ENCODE data around the gene MYO16.
"Not testable (repeated sequence)": the region's sequence is repeated elsewhere in the genome, so short reads cannot be mapped to it uniquely, and the experiment has no call there.

The MYO16 gene

DNA sequence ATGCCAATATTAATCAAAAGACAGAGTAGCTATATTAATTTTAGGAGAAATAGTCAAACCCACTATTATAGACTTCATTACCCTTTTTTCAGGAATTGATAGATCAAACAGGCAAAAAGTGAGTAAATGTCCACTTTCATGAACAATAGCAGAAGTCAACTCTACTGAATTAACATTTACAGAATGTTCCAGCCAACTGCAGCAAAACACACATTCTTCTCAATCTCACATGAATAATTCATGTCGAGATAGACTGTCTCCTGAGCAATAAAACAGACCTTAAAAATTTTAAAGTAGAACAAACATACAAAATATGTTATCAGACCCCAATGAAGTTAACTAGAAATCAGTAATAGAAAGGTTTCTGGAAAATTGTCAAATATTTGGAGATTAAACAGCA lies 118.4 kb downstream of the MYO16 start:
- DNase-seq = no peak

DNA sequence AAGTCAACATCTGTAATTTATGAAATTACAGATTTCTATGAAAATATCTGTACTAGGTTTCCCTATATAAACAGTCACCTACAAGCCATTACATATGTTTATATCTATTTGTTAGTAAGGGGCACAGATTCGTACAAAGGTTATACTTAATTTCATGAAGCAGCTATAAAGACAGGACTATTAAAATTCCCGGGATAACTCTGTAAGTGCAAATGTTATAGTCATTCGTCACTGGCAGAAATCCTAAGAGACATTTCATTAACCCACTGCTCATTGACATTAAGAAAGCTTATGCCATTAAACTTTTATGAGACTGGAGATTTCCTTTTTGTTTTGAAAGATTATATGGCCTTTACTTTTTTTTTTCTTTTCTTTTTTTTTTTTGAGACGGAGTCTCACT lies 122.9 kb downstream of the MYO16 start:
- no peak for DNase-seq

DNA sequence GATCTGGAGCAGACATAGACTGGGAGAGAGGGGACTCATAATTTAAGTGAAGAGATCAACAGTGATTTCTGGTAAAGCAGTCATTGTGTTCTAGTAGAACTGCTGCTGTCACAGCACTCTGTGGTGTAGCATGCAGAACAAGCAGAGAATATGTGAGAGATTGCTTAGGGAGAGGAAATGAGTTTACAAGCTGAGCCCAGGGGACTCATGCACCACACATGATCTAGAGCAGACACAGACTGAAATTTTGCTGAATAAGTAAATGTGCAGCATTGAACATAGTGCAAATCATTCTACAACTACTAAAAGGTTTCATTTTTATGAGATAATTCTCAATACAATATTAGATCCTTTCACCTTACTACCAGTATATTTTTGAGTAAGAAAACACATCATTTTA lies 125.7 kb downstream of the MYO16 start:
- no peak for DNase-seq

DNA sequence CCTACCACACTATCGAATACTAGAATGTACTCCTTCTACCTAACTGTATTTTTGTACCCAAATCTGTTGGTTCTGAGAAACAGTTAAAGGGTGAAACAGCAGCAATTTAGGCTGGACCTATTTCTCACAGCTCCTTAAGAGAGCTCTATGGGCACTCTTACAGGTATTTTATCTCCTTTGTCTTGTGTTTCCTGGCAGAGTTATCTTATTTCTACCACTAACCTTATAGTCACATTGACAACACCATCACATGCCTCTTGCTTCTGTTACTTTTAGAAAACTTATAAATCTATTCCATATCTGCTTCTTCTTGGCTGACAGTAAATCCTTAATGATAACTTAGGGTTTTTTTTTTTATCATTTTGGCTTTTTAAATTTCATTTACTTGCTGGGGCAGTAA lies 130.7 kb downstream of the MYO16 start:
- DNase-seq = no peak

DNA sequence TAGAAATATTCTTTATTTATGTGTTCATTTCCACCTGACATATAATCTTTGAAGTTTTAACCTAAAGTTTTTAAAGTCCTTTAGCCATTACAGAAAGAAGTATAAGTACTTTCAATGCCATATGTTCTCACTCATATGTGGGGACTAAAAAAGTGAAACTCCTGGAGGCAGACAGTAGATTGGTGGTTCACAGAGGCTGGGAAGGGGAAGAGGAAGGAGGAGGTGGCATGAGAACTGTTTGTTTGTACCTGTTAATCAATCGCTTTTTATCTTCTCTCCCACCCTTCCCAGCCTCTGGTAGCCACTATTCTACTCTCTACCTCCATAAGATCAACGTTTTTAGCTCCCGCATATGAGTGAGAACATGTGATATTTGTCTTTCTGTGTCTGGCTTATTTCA lies 131.1 kb downstream of the MYO16 start:
- no peak for DNase-seq

DNA sequence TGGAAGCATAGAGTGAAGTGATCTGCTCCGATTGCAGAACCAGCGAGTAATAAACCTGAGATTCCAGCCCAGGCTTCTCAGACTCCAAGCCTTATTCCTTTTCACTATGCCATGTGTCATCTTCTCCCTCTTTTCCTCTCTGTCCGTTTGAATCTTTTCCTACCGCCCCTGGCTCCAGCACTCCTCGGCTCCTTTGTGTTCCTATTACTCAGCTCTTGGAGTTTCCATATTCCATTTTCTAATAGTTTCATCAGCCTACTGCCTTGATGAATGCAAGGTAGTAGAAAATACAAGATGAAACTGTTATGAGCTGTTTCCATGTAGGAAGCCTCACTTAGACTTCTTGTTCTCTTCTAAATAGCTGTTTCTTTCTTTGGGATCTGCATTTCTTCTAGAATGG lies 138.6 kb downstream of the MYO16 start:
- no peak for DNase-seq

DNA sequence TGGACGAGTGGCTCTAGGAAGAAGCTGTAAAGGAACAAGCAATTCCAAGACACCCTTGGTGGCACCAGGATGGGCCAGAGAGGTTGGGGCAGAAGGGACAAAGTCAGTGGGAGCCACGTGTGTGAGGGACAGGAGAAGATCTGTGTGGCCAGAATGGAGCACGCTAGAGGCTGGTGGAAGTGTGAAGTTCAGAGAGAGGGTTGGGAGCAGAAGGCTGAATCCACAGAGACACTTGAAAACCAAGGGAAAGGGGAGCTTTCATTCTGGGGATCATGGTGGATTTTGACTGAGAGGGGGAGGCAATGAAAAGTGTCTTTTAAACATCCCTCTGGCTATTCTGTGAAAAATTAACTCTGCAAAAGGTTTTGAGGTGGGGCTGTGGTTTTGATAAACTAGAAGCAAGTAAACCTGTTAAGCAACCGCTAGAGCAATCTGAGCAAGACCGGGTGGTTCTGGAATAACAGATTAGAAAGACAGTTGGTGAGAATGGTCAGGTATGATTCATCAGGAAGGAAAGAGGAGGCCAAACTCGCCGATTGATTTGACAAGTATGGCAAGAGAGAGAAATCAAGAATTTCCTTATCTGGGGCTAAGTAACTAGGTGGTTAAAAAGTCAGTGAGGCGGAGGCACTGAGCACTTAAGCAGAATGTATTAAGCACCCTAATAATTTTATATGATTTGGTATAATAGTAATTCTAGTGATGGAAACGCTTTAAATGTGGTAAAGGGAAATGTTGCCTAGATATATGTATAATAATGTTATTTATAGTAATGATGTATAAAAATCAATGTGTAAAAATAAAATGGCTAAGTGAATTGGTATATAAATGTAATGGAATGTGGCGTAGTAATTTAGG lies 140.0 kb downstream of the MYO16 start:
- no peak for DNase-seq

DNA sequence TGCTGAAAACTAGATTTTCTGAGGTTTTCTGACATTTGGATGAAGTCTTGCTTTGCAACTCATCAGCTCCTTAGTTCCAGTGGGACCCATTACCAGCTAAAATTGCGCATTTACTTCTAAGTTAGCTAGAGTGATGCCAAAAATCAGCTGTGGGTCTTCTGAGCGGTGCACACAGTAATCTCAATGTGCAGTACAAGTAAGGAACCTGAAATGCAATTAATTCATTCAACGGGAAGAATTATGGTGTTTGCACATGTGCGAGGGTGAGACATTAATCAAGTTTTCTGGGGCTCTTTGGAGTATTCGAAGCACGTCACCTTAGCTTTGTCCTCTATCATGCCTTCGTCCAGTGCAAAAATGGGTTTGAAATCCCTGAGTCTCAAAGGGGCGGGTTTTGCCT lies 146.2 kb downstream of the MYO16 start:
- no peak for DNase-seq

DNA sequence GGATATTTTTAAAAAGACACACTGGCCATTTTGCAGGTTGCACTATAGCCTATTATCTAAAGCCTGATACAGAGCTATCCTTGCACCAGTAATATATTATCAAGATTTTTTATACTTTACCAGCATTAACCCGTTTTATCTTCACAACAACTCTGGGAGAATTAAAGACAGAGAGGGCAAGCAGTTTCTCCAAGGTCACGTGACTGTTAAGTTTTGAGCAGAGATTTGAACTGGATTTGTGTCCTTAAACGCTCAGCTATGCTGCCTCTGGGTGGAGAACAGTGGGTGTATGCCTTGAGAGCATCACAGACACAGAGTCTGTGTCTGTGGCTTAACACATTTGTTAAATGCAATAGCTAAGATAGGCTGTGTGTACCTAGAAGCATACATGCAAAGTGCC lies 147.2 kb downstream of the MYO16 start:
- no peak for DNase-seq

DNA sequence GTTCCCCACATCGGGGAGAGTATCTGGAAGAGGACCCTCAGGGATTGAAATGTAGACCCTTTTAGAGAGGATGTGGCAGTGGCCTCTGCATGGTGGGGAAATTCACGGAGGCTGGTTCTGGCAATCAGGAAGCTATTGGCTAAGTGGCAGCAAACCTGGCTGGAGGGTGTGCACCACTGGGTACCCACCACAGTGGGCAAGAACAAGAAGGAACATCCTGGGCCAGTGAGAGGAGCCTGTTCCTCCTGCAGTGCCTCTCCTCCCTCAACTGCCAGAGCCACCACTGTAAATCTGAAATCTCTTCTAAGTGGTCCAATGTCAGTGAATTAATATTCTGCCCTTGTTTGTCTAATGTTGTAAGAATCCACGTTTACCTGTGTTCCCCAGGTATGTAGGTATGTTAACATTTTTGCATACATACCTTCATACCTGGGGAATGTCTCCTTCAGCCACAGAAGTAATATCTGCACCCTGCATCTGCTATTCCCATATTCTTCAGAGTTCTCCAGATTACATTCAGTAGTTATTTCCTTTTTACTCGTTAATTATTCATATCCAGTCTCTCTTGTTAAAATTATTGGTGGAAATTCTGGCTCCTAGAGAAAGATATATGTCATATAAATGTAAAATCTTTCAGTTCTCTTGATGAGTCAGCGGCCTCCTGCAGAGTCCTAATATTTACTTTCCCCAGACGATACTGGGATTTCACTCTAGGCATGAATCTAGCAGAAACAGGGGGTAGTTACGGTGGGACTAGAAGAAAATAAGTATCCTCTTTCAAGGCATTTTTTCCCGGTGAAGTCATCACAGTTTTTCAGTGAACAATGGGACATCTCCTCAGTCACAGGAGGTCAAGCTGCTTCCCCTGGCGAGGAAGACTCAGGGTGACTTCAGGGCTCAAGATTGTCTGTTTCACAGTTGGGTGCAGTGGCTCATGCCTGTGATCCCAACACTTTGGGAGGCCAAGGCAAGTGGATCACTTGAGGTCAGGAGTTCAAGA lies 148.3 kb downstream of the MYO16 start:
- DNase-seq = no peak

DNA sequence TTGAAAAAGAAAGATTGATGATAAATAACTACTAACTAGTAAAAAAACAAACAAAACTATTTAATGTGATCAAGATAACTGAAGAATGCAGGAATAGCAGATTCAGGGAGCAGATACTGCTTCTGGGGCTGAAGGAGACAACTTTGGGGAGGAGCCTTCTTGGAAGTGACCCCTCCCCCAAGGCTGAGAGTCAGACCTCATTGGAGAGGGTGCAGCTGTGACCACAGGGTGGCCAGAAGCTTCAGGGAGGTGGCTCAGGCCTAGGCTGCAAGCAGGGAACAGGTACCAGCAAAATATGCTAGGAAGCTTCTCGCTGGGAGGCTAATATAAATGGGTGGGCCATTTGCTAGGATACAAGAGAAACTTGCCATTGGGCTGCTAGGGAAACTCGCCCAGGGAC lies 149.9 kb downstream of the MYO16 start:
- DNase-seq = no peak

DNA sequence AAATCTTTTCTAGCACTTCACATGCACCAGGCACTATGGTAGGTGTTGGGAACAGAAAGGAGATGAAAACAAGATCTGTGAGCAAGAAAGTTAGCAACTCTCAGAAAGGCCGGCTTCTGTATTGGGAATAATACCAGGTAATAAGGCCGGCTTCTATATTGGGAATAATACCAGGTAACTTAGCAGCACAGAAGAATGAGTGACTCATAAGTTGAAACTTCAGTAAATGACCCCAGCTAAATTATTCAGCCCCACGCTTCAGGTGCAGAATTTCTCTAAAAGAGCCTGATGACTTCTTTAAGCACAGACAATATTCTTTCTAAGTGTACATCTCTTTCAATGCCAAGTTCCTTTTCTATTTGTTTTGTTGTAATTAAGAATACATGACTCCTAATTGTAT lies 151.3 kb downstream of the MYO16 start:
- no peak for DNase-seq

DNA sequence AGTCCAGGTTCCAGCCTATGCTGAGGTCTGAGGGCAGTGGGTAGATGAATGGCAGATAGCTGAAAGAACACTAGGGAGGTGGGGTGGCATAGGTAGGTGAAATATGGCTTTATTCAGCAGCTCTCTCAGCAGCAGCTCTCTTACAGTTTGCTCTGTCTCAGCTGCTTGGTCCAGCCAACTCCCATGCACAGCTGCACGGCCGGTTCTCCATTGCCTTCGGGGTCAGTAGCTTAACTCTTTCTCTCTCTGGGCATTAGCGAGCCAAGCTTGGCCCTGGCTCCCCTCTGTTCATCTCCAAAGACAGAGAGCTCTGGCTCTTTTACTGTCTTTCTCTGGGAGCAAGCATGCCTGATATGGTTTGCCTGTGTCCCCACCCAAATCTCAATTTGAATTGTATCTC lies 151.9 kb downstream of the MYO16 start:
- no peak for DNase-seq

DNA sequence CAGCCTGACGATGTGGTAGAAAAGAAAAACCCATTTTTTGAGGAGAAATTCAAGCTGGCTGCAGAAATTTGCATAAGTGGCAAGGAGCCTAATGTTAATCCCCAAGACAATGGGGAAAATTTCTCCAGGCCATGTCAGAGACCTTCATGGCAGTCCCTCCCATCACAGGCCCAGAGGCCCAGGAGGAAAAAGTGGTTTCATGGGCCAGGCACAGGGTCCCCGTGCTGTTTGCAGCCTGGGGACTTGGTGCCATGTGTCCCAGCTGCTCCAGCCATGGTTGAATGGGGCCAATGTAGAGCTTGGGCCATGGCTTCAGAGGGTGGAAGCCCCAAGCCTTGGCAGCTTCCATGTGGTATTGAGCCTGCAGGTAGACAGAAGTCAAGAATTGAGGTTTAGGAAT lies 153.1 kb downstream of the MYO16 start:
- DNase-seq = not testable (repeated sequence)

DNA sequence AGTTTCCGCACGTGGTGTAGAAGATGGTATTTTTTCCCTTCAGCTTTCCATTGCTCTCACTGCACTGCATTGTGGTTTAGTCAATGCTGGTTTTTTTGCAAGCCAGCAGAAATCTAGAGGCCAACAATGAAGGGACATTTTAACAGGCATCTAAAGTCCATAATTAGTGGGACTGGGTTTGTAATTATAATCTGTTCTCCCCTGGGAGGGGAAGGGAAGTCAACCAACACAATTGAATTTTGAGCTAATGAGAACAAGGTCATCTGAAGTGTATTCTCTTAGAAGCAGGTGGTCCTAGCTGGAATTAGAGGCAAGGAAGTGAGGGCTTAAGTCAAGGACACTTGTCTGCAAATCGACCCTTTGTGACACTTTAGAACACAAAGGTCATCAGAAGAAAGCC lies 156.4 kb downstream of the MYO16 start:
- no peak for DNase-seq

DNA sequence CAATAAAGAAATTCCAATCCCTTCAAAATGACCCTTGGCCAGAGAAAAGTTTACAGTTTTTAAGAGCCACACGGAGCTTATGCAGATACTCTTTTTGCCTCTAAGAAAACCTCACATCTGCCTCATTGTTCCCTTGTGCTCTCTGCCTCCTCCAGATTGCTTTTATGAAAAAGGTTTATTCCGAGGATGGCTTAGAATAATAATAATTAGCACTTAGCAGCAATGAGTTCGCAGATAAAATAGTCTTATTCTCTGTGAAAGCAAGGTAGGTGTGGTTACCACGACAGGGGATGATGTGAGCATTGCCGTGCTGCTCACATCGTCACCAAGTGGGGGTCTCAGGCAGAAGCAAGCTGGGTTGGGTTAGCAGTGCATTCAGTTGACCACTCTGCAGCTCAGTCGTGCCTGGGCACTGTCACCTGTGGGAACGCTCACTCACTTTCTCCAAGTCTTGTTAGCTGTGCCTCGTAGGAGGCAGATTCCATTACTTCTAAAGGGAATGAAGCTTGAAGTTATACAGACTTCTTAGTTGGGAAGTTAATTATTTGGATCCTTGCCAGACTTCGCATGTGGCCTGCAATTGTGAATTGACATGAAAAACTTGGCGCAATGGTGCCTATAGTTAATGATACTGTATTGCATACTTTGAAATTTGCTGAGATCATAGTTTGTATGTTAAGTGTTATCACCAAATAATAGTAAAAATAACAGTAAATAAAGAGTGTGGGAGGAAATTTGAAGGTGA lies 157.2 kb downstream of the MYO16 start:
- DNase-seq = no peak

DNA sequence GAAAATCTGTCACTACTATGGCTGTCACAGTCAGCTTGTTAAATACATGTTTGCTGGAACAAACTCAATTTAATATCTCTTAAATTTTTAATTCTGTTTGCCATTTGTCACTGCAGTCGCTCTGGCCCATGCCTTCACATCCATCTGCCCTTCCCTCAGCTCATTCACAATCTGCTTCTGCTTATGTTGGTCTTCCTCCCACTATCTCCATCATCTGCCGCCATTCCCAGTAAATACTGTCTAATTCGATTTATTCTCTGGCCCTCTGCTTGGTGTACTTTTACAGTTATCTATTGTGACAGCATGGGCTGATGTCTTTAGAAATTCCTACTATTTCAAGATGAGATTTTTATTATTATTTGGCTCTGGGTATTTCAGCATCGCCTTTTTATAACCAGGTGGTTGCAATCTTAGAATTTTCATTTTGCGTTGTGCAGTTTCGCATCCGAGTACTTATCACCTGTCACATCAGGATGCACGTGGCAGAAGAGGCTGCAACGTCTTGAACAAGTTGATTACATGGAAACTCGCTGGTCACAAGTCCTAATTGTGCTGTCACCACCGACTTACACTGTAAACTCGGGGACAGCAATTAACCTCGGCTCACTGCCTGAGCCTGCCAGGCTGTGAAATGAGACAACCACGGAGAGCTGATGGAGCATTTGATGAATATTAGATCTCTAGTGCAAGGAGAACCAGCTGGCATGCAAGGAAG lies 158.4 kb downstream of the MYO16 start:
- DNase-seq = no peak

DNA sequence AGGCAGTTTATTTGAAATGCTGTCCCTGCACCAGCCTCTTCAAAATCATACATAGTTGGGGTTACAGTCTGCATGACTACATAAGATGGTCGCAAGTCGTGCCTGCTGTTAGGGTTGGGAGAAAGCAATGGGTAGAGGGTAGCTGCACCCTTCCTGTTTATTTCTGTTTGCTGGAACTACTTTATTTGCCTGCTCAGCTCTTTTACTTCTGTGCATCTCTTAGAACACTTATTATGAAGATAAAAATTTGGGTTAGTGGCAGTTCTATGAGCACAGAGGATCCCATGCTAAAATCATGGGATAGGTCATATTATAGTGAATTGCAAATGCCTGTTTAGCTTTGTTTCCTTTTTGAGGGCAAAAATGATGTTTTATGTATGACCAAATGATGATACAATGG lies 160.1 kb downstream of the MYO16 start:
- no peak for DNase-seq

DNA sequence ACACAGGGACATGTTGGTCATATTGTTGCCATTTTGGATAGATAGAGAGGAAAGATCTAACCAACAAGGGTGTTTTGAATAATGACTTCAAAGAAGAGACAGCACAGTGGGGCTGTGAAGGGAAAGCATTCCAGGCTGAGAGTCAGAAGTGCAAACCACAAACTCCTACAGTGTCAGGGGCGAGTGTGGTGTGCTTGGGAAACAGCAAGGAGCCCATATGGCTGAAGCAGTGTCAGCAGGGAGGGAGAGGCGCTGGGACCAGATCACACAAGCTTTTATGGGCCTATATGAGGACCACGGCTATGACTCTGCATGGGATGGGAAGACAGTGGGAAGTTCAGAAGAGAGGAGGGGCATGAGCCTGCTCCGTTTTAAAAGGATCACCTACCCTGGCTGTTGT lies 166.4 kb downstream of the MYO16 start:
- DNase-seq = no peak

DNA sequence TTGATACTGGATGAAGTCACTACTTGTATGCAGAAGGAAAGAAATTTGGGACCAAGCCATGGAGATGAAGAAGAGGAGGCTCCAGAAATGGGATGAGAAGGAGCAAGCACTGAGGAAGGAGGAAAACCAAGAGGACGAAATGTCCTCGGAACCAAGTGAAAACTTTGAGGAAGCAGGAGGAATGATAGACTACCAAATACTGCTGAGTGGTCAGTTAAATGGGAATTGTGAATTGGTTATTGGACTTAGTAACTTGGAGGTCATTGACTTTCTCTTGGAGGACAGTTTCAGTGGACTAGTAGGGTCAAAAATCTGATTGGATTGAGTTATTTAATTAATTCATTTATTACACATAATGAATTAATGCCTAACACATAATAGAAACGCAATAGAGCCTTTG lies 167.9 kb downstream of the MYO16 start:
- DNase-seq = no peak

DNA sequence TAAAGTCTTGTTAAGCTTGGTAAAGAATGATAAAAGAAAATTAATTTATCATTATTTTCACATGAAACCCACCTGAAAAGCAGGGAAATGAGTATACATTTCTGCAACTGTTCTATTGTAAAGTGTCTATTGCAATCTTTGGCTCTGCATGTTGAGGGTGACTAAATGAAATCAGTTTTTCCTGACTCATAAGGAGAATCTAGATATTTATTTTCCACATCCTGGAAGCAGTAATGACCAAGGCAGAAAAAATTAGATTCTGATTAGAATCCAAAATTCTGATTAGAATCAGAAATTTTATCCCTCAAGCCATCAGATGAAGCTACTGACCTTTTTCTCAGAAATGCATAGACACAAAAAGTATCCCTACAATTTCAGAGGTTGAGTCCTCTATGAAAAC lies 178.4 kb downstream of the MYO16 start:
- DNase-seq = no peak

DNA sequence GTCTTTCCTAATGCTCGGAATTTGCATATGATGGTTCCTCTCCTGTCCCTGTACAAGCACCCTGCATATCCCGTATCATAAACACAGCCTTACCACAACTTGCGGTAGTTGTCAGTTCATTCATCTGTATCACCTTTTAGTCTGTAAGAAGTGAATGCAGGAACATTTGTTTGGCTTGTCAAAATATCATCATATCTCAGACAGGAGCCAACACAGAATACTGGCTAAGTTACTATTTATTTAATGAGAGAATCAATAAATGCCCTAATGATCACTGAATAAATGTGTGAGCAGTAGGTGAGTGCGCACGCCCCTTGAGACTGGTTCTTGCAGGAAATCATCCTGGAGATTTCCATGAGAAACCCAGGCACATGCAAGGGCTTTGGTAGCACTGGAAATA lies 182.8 kb downstream of the MYO16 start:
- no peak for DNase-seq

DNA sequence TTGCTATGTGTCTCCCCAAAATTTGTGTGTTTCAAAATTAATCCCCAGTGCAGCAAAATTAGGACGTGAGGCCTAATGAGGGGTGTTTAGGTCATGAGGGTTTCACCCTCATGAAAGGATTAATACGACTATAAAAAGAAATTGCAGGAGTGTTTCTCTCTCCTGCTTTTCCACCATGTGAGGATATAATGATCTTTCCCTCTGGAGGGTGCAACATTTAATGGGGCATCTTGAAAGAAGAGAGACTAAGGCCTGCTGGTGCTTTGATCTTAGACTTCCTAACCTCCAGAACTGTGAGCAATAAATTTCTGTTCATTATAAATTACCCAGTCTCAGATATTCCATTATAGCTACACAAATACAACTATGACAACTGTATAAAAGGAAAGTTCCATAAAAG lies 183.2 kb downstream of the MYO16 start:
- DNase-seq = no peak

All from NCI-H1930 (cell line).